Mucosa of descending colon (tissue), 3 donors: ENCODE data around the gene SWAP70. TPM values are rescaled to one million over a fixed set of nuclear protein-coding genes. Genes with fewer than 3 reads are reported as not detected.

ENCODE experiments used
- ATAC-seq: fragments of 200-7000 bp; cut with Tn5 transposase; one replicate; pipeline ENCODE4 v1.9.1; 2020; ENCODE audit warnings: mild to moderate bottlenecking, moderate library complexity
- DNase-seq, 3 donors: peaks; one replicate each; pipeline ENCODE4 v3.0.0-alpha.2; 2020
- H3K36me3 ChIP-seq: fragments of 200-600 bp; one replicate; pipeline ENCODE4 v1.8.0; 2021; ENCODE audit warnings: low read depth, mild to moderate bottlenecking
- H3K4me1 ChIP-seq: fragments of 200-600 bp; one replicate; pipeline ENCODE4 v1.8.0; 2021; ENCODE audit warnings: low read depth, mild to moderate bottlenecking
- H3K4me3 ChIP-seq: fragments of 200-600 bp; one replicate; pipeline ENCODE4 v1.8.0; 2021; ENCODE audit warnings: mild to moderate bottlenecking
- H3K9me3 ChIP-seq: fragments of 200-600 bp; one replicate; pipeline ENCODE4 v1.8.0; 2021; ENCODE audit warnings: mild to moderate bottlenecking
- intact Hi-C, 2 donors: fragments of 100-400 bp; cut with DNase I in 1 of 2; cut with micrococcal nuclease in 1 of 2; formaldehyde crosslinking; loops; one replicate each; pipeline versions ENCODE4 v1.11.0 to v1.11.1; 2022; cut with DNase I, micrococcal nuclease
- long read RNA-seq, 2 donors: library from polyadenylated mRNA; unstranded; transcript quantifications; one replicate each; pipeline ENCODE4 v2.0.0, GENCODE V29; 2019 to 2021
- total RNA-seq, 3 donors: library from RNA; stranded (reverse); fragmentation: NEBNext Ultra II Directional in 2 of 3; extraction: Animal tissue kit (Norgen Biotek cat#: 25700) in 2 of 3; gene quantifications; one replicate each; pipeline versions ENCODE4 v1.2.1 to v1.2.4, GENCODE V29; 2021 to 2023
- TF ChIP-seq, protein P1 (sequence below): fragments of 200-600 bp; IDR thresholded peaks from one replicate; pipeline ENCODE4 v1.8.0; 2022; ENCODE audit warnings: antibody characterized with exemption, mild to moderate bottlenecking
- donor health status: DM: no; HTN: no; CAD: no; lungs with moderate emphysema.
- donor health status: DM: no; HTN: no; CAD: no.
- donor health status: DM: no; HTN: yes; CAD: no.

SWAP70 gene
- 10 to 100 TPM; 16.0 to 29.1 (median 19.7) TPM for total RNA-seq
- long read RNA-seq, donor 1, full-length matches to known transcripts, result 28 of 39 reads
- long read RNA-seq, donor 1, partial matches to known transcripts, result 7 of 39 reads
- long read RNA-seq, donor 1, other reads (novel, unspliced or antisense), result 4 of 39 reads
- long read RNA-seq, donor 2, full-length matches to known transcripts, result 12 of 13 reads
- long read RNA-seq, donor 2, partial matches to known transcripts, result 0 of 13 reads
- long read RNA-seq, donor 2, other reads (novel, unspliced or antisense), result 1 of 13 reads

DNA sequence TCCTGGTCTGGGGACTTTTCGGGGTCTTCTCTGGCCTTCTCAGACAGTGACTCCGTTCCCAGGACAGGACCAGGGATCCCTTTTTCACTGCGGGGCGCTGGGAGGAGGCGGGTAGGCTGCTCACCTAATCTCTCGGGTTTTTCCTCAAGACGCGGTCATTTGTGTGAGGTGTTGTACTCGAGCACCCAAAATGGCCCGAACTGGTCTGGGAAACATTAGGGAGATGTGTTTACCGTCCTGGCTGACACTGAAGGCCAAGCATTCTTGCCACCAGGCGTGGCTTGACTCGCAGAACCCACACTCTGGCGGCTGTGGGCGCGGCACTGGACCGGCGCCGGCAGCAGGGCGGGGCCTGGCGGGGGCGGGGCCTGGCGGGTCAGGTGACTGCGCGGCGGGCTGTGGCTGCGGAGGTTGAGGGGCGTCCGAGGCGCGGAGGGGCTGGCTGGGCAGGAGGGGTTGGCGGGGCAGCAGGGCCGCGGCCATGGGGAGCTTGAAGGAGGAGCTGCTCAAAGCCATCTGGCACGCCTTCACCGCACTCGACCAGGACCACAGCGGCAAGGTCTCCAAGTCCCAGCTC is at the start of gene SWAP70:
TSS of gene SWAP70 (plus strand) at position 379 of the 577 bp plus-strand sequence. CDS start at position 482, 103 bp downstream.
- intact Hi-C loops, result no loop called here
- Histone ChIP-seq H3K36me3 (no peaks in the 10 kb centered on the region), H3K4me3 (peak within 1 kb of the TSS; percentile 70), H3K4me1 (peaks cover 9% of the 10 kb centered on the region), H3K9me3 (peaks cover 9% of the 10 kb centered on the region)
- DNase-seq (peak; percentile 92 to 95 (median 94)), ATAC-seq (peak; percentile 99)
- TF ChIP-seq, protein P1, sequence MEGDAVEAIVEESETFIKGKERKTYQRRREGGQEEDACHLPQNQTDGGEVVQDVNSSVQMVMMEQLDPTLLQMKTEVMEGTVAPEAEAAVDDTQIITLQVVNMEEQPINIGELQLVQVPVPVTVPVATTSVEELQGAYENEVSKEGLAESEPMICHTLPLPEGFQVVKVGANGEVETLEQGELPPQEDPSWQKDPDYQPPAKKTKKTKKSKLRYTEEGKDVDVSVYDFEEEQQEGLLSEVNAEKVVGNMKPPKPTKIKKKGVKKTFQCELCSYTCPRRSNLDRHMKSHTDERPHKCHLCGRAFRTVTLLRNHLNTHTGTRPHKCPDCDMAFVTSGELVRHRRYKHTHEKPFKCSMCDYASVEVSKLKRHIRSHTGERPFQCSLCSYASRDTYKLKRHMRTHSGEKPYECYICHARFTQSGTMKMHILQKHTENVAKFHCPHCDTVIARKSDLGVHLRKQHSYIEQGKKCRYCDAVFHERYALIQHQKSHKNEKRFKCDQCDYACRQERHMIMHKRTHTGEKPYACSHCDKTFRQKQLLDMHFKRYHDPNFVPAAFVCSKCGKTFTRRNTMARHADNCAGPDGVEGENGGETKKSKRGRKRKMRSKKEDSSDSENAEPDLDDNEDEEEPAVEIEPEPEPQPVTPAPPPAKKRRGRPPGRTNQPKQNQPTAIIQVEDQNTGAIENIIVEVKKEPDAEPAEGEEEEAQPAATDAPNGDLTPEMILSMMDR, result no peak

GRCh38 chr11:9615031-9615451 is 48.8 kb upstream of the SWAP70 start:
- TF ChIP-seq, protein P1, result no peak
- DNase-seq (no peak), ATAC-seq (no peak)
- Histone ChIP-seq H3K4me3 (no peak overlapping the region), H3K4me1 (peaks cover 4% of the 10 kb centered on the region), H3K36me3 (no peaks in the 10 kb centered on the region), H3K9me3 (no peaks in the 10 kb centered on the region)
- intact Hi-C loops, result loop anchor here in 1 of 2 donors (10.0 kb wide), 1 partner anchor 80 kb away; no protein-coding TSS in a partner anchor

DNA sequence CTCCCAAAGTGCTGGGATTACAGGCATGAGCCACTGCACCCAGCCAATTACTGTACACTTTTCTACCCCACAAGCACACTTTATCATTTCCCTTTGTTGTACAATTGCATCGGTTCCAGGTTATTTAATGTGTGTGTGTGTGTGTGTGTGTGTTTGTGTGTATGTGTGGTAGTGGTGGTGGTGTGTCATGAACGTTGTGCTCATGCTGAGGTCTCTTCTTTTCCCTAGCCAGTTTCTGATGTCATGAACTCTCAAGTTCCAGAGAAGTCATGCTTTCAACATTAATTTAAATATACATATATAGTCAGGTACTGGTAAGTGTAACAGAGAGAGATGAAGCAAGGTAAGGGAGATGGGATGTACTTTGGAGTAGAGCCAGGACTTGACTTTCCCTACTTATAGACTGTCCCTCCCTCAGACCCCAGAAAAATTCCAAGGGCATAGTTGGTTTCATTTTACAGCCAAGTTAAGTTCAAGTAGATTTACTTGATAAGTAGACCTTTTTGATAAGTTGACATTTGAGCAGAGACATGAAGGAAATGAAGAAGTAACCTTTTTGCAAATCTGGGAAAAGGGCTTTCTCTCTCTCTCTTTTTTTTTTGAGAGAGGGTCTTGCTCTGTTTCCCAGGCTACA is 47.7 kb upstream of the SWAP70 start:
- TF ChIP-seq, protein P1, result no peak
- intact Hi-C loops, result loop anchor here in 1 of 2 donors (10.0 kb wide), 1 partner anchor 81 kb away; no protein-coding TSS in a partner anchor
- ATAC-seq (no peak), DNase-seq (no peak)
- Histone ChIP-seq H3K36me3 (no peaks in the 10 kb centered on the region), H3K9me3 (no peaks in the 10 kb centered on the region), H3K4me1 (peaks cover 4% of the 10 kb centered on the region), H3K4me3 (no peak overlapping the region)

DNA sequence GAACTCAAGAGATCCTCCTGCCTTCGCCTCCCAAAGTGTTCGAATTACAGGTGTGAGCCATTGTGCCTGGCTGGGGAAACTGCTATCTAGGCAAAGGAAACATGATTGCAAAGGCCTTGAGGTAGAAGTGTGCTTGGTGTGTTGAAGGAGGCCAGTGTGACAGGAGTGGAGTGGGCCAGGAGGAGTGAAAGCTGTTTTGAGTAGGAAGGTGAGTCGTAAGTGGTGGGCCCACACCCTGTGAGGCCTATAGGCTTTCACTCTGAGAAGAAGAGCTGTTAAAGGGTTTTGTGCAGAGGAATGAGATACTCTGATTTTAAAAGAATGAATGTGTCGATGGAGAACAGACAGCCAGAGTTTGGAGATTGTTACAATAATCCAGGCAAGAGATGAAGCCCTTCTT is 47.0 kb upstream of the SWAP70 start:
- DNase-seq (no peak), ATAC-seq (no peak)
- TF ChIP-seq, protein P1, result no peak
- Histone ChIP-seq H3K9me3 (no peaks in the 10 kb centered on the region), H3K36me3 (no peaks in the 10 kb centered on the region), H3K4me1 (peaks cover 4% of the 10 kb centered on the region), H3K4me3 (no peak overlapping the region)
- intact Hi-C loops, result loop anchor here in 1 of 2 donors (10.0 kb wide), 1 partner anchor 82 kb away; no protein-coding TSS in a partner anchor

- DNase-seq (no peak), ATAC-seq (no peak)
- H3K36me3 ChIP-seq, result no peaks in the 10 kb centered on the region
- peaks cover 4% of the 10 kb centered on the region for H3K4me1 ChIP-seq
- intact Hi-C loops, result loop anchor here in 1 of 2 donors (10.0 kb wide), 1 partner anchor 83 kb away; no protein-coding TSS in a partner anchor
- H3K4me3 ChIP-seq, result no peak overlapping the region
- TF ChIP-seq, protein P1, result no peak
- H3K9me3 ChIP-seq, result no peaks in the 10 kb centered on the region
Observed at GRCh38 chr11:9617940-9618339, 45.9 kb upstream of the SWAP70 start.
